GM12801 (cell line): ENCODE measurements around the gene RNF2.

Experiments
- TF ChIP-seq, protein P1 (sequence below): IDR thresholded peaks from one replicate; pipeline ENCODE4 v1.5.1; 2011; ENCODE audit warnings: control low read depth; ENCODE audit not compliant: insufficient read length; ENCODE audit errors: extremely low read depth

RNF2 gene

DNA sequence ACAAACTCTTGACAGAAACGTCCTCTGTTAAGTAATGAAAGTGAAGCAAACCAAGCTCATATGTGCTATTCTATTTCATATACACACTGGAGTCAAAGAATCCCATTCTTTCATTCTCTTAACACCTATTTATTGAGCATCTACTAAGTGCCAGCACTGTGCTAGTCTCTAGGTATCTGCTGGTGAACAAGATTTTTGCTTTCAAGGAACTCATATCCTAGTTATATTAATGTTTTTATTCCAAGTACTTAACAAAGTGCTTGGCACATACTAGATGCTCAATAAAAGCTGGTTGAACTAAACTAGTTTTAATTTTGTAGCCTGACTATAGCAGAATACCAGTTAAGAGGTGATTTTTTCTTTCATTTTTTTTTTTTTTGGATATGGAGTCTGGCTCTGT is 3.6 kb upstream of the RNF2 start:
- TF ChIP-seq, protein P1, sequence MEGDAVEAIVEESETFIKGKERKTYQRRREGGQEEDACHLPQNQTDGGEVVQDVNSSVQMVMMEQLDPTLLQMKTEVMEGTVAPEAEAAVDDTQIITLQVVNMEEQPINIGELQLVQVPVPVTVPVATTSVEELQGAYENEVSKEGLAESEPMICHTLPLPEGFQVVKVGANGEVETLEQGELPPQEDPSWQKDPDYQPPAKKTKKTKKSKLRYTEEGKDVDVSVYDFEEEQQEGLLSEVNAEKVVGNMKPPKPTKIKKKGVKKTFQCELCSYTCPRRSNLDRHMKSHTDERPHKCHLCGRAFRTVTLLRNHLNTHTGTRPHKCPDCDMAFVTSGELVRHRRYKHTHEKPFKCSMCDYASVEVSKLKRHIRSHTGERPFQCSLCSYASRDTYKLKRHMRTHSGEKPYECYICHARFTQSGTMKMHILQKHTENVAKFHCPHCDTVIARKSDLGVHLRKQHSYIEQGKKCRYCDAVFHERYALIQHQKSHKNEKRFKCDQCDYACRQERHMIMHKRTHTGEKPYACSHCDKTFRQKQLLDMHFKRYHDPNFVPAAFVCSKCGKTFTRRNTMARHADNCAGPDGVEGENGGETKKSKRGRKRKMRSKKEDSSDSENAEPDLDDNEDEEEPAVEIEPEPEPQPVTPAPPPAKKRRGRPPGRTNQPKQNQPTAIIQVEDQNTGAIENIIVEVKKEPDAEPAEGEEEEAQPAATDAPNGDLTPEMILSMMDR: no peak

DNA sequence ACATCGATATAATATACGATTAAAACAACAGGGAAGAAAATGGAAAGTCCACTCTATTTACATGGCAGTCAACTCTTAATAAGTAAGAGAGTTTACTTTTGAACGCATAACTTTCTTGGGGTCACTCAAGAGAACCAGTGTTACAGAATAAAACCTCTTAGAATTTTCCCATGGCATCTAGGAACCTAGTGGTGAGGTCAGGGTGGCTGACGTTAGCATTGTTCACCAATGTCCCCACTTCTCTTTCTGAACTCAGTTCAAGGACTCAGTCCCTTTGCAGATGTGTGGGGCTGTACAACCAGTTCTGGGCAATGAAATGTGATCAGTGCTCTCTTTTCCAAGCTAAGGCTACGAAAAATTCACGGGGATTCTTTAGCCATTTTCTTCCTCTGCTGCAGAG is 2.6 kb upstream of the RNF2 start:
- TF ChIP-seq, protein P1: no peak

DNA sequence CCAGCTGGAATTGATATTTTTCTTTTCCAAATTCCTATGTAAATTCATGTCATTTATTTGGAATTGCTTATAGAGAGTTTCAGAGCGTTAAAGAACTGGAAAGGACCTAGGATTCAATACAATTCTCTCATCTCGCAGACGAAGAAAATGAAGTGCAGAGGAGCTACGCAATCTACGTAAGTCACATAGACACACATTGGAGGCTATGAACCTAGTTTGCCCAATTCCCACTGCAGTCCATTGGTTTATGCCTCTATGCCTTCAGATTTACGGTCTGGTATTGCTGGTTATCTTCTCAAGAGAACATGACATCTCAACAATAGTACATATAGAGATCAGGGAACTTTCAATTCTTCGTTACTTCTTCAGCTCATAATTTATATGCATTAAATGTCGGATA is 971 bp upstream of the RNF2 start:
- TF ChIP-seq, protein P1: no peak

DNA sequence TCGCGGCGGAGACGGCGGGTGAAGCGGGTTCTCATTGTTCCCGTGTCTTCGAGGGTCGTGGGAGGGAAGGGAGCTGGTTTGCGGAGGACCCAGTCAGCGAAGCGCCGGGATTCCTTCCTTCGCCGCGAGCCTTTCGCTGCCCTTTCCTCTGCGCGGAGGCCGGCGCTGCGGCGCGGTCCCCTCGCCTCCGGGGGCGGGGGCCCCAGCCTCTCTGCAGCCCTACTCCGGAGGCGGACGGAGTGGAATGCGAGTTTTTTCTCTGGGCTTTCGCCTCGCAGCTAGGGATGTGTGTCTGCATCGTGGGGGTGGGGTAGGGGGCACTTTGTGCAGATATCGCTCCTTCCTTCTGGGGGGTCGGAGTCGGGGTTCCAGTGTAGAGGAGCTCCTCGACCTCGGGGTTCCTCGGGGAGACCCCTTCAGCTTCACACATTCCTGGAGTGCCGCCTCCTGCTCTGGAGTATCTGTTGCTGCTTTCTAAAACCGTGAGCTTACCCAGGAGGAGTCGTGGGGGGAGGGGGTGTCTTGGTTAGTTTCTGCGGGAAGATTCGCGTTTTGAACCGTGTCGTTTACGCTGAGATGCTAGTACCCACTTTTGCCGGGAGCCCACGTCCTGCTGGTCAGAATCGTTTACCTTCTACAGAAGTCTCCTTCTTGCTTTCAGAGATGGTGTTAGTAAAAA is 595 bp downstream of the RNF2 start:
- TF ChIP-seq, protein P1: no peak

DNA sequence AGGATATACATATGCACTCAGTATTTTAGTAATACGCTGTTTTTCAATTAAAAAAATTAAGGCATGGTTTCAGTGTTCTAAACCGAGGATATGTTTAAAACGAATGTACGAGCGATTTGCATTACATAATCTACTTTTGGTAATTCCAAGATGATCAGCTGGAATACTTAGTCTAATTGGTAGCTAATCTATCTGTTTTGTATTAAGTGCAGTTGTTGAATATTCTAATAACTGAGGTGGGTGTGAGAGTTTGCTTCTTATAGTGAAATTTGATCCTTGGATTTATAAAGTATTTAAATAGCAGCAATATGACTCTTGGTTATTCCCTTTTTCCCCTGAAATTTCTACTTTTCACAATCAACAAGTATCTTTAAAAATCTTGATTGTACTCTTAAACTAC is 1.3 kb downstream of the RNF2 start:
- TF ChIP-seq, protein P1: no peak

DNA sequence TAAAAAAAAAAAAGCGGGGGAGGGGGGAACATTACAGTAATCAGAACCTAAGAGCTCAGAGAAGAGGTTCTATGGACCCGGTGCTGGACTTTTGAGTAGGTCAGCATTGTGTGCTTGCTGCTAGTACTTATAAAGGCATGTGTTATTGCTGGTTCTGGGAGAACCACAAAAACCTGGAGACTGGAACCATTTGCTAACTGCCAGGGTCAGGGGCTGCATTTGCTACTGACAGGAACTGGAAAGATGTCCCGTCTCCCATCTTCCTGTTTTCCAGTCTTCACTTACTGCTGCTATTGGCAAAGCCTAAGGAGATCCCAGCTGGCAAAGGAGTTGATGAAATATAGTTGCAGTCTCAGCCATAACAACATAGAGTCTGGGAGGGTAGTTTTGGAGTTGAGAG is 4.3 kb downstream of the RNF2 start:
- TF ChIP-seq, protein P1: no peak

DNA sequence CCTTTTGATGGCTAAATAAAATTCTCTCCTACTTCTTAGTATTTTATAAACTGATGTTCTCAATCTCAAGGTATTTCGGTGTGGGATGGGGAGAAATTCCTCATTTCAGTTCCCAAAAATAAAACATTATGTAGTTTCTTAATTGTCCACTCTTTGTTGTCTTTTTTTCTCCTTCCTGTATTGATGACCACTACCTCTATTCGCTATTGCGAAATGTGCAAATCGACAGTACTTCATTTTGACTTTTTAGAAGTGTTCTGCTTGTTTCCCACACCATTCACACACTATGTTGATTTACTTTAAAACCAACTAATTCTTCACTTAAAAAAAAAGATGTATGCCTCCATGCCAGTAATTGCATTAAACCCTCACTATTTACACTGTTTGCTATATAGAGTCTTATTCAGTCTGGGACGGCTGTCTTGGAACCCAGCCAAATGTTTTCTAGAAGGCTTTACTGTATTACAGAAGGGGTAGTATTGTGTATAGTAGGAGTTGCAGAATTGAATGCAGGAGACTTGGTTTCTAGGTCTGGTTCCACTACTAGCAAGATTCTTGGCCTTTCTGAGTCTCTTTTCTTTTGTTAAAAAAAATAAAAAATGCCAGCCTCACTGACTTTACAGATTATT is 5.6 kb downstream of the RNF2 start:
- TF ChIP-seq, protein P1: no peak

DNA sequence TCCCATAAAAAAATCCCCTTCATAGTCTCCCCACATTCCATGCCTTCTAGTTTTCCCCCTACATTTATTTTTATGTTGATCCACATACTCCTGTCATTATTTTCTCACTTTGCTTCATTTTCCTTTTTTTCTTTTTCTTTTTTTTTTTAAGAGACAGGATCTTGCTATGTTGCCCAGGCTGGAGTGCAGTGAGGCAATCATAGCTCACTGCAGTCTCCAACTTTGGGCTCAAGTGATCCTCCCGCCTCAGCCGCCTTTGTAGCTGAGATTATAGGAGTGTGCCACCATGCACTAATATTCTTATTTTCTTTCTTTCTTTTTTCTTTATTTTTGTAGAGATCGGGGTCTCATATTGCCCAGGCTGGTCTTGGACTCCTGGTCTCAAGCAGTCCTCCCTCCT is 7.8 kb downstream of the RNF2 start:
- TF ChIP-seq, protein P1: no peak
